ENCODE results near the gene HTATIP2.

Gene HTATIP2

DNA sequence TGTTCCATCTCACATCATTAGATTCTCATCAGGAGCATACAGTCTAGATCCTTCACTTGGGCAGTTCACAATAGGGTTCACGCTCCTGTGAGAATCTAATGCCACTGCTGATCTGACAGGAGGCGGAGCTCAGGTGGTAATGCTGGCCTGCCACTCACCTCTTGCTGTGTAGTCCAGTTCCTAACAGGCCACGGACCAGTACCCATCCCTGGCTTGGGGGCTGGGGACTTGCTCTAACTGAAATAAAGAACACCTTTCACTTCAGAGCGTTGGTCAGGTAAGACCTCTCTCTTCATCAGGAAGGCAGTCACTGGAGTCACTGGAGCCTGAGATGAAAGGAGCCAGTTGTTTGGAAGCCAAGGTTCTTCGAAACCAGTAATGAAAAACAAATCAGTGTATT, 65.7 kb downstream of the HTATIP2 start:
- no peak for TF ChIP-seq CTCF (IDR thresholded peaks at IDR 0.05; ENCODE audit: control extremely low read depth, extremely low read depth, low read depth, missing control alignments)
- ChIA-PET POLR2A (no interaction called here), CTCF (interaction anchor here (0.9 to 2.0 kb wide), 4 partner anchors 10 to 75 kb away, joined by 3 to 5 read pairs (median 4); no protein-coding TSS in a partner anchor)
- DNase-seq (ENCODE audit: extremely low spot score), result no peak

Measured in GM10248 (cell line).